Stimulated activated naive CD4-positive, alpha-beta T cell treated with Interleukin-2 at 50 U/mL for 16 hours (primary cell): Measurements from ENCODE around the gene RMI2.
"Not testable (repeated sequence)": the region's sequence is repeated elsewhere in the genome, so short reads cannot be mapped to it uniquely, and the experiment has no call there.

ENCODE experiments used
- DNase-seq: peaks from one replicate; lab custom pipeline; 2025; lab: John Stamatoyannopoulos, UW

Gene RMI2

GRCh38 chr16:11345040-11345862 lies at the start of gene RMI2:
RMI2 (plus strand) TSS chr16:11345459; CDS start chr16:11345472, 13 bp downstream.
- peak; percentile 97 for DNase-seq

GRCh38 chr16:11295672-11296071 lies 49.6 kb upstream of the RMI2 start:
- no peak for DNase-seq

- no peak for DNase-seq
Observed at GRCh38 chr16:11296351-11296705, 48.9 kb upstream of the RMI2 start.

GRCh38 chr16:11296706-11297491 lies 48.4 kb upstream of the RMI2 start:
- no peak for DNase-seq

GRCh38 chr16:11297492-11298142 lies 47.6 kb upstream of the RMI2 start:
- DNase-seq, result peak; percentile 57

- DNase-seq, result no peak
Observed at GRCh38 chr16:11298143-11298900, 46.9 kb upstream of the RMI2 start.

GRCh38 chr16:11298950-11299547 lies 46.2 kb upstream of the RMI2 start:
- DNase-seq, result not testable (repeated sequence)

GRCh38 chr16:11299865-11300559 lies 45.2 kb upstream of the RMI2 start:
- no peak for DNase-seq

GRCh38 chr16:11300560-11300892 lies 44.7 kb upstream of the RMI2 start:
- no peak for DNase-seq

- no peak for DNase-seq
Observed at GRCh38 chr16:11301645-11302501, 43.4 kb upstream of the RMI2 start.

- no peak for DNase-seq
Observed at GRCh38 chr16:11302977-11303376, 42.3 kb upstream of the RMI2 start.

GRCh38 chr16:11303405-11304138 lies 41.7 kb upstream of the RMI2 start:
- DNase-seq, result no peak

- DNase-seq, result no peak
Observed at GRCh38 chr16:11306381-11306780, 38.9 kb upstream of the RMI2 start.

- no peak for DNase-seq
Observed at GRCh38 chr16:11306997-11307638, 38.1 kb upstream of the RMI2 start.

GRCh38 chr16:11307639-11308492 lies 37.4 kb upstream of the RMI2 start:
- DNase-seq, result no peak

GRCh38 chr16:11308493-11309283 lies 36.6 kb upstream of the RMI2 start:
- no peak for DNase-seq
